BLaER1 treated with 17β-estradiol and CSF1 and Interleukin-3, amounts not matched to agents 10 nM and 100 nM (cell line): ENCODE results near the gene DLGAP4.
"Not testable (repeated sequence)": the region's sequence is repeated elsewhere in the genome, so short reads cannot be mapped to it uniquely, and the experiment has no call there.

ENCODE experiments used
- H3K27ac ChIP-seq, 11 experiments: shearing (Covaris generic); formaldehyde crosslinking; 2 replicates each; pipeline ENCODE4 v1.8.1; 2022
- H3K27me3 ChIP-seq, 11 experiments: shearing (Covaris generic); formaldehyde crosslinking; 2 replicates each; pipeline ENCODE4 v1.8.1; 2022
- H3K36me3 ChIP-seq, 11 experiments: shearing (Covaris generic); formaldehyde crosslinking; 2 replicates each; pipeline ENCODE4 v1.8.1; 2022
- H3K4me1 ChIP-seq, 10 experiments: shearing (Covaris generic); formaldehyde crosslinking; 2 replicates each; pipeline ENCODE4 v1.8.1; 2022
- H3K4me2 ChIP-seq, 11 experiments: shearing (Covaris generic); formaldehyde crosslinking; 2 replicates each; pipeline ENCODE4 v1.8.1; 2022
- H3K4me3 ChIP-seq, 10 experiments: shearing (Covaris generic); formaldehyde crosslinking; 2 replicates each; pipeline ENCODE4 v1.8.1; 2022
- H3K9ac ChIP-seq, 11 experiments: shearing (Covaris generic); formaldehyde crosslinking; 2 replicates each; pipeline ENCODE4 v1.8.1; 2022
- H3K9me3 ChIP-seq, 11 experiments: shearing (Covaris generic); formaldehyde crosslinking; replicated peaks in 1 of 11; 2 replicates each; pipeline ENCODE4 v1.8.1; 2022
- H4K20me1 ChIP-seq, 11 experiments: shearing (Covaris generic); formaldehyde crosslinking; 2 replicates each; pipeline ENCODE4 v1.8.1; 2022
- Cebpa-rat ChIP-seq, 11 experiments: shearing (Covaris generic); IDR thresholded peaks; 2 replicates each; pipeline ENCODE4 v1.8.1; 2022

The DLGAP4 gene

GRCh38 chr20:36472637-36473090 lies 166.5 kb downstream of the DLGAP4 start:
- Histone ChIP-seq H3K9ac (peak overlapping the region; percentile 24 to 64 (median 51); a peak in 18 of 22 replicates), H3K4me1 (peaks cover 52 to 77% (median 54%) of the 10 kb centered on the region in 10 experiments), H3K4me3 (peak overlapping the region in 3 of 10 experiments; percentile 7 to 10 (median 9); a peak in 1 of 20 replicates), H3K27ac (peak overlapping the region; percentile 43 to 80 (median 68); a peak in 21 of 22 replicates), H3K9me3 (no peaks in the 10 kb centered on the region), H3K27me3 (no peaks in the 10 kb centered on the region), H3K36me3 (peaks cover 2 to 44% (median 25%) of the 10 kb centered on the region in 11 experiments; a peak in 19 of 22 replicates), H4K20me1 (peaks cover 43 to 100% (median 96%) of the 10 kb centered on the region in 11 experiments; a peak in 21 of 22 replicates), H3K4me2 (peak overlapping the region; percentile 32 to 86 (median 58); a peak in 21 of 22 replicates)
- no peak for TF ChIP-seq Cebpa-rat (IDR thresholded peaks at IDR 0.05)

GRCh38 chr20:36473164-36473563 lies 167.0 kb downstream of the DLGAP4 start:
- H3K27ac ChIP-seq = peak overlapping the region; percentile 43 to 80 (median 68); a peak in 20 of 22 replicates
- TF ChIP-seq Cebpa-rat (IDR thresholded peaks at IDR 0.05) = no peak
- peak overlapping the region in 7 of 11 experiments; percentile 24 to 64 (median 53); a peak in 9 of 22 replicates for H3K9ac ChIP-seq
- peaks cover 47 to 77% (median 49%) of the 10 kb centered on the region in 10 experiments for H3K4me1 ChIP-seq
- H3K9me3 ChIP-seq = no peaks in the 10 kb centered on the region
- H3K27me3 ChIP-seq = no peaks in the 10 kb centered on the region
- peak overlapping the region in 6 of 11 experiments; percentile 45 to 86 (median 76); a peak in 10 of 22 replicates for H3K4me2 ChIP-seq
- H4K20me1 ChIP-seq = peaks cover 42 to 100% (median 96%) of the 10 kb centered on the region in 11 experiments; a peak in 21 of 22 replicates
- H3K36me3 ChIP-seq = peaks cover 7 to 49% (median 25%) of the 10 kb centered on the region in 11 experiments; a peak in 19 of 22 replicates
- H3K4me3 ChIP-seq = 0 out of 20 replicates have a peak overlapping the region, but pooled peaks of 1 of the 10 experiments have one; percentile 7

DNA sequence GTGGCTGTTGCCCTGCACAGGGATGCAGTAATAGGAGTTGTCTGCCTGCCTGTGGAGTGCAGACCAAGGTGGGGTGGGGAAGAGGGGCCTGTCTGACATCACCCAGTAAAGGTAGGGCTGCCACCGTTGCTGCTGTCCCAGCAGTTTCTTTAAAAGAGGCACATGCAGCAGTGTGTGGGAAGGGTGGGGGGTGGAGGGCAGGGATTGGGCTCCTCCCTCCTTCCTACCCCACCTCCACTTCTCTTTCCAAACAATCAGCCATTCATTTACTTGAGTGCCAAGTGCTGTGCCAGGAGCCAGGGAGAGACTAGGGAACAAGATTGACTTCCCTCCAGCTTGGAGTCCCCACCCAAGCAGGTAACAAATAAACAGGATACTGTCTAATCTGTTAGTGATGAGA lies 168.4 kb downstream of the DLGAP4 start:
- H4K20me1 ChIP-seq = peaks cover 43 to 100% (median 96%) of the 10 kb centered on the region in 11 experiments

DNA sequence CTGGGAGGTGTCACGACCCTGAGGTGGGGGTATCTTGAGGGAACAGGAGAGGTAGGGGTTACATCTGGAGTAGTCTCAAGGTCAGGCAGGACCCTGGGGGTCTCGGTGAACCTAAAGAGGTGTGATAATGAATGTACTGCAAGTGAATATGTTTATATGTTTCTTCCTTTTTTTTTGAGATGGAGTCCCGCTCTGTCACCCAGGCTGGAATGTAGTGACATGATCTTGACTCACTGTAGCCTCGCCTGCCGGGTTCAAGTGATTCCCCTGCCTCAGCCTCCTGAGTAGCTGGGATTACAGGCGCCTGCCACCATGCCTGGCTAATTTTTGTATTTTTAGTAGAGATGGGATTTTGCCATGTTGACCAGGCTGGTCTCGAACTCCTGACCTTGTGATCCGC lies 168.9 kb downstream of the DLGAP4 start:
- not testable (repeated sequence) for H3K4me2 ChIP-seq

More for the DNA sequence above, 168.4 kb downstream of the DLGAP4 start:
- no peak for TF ChIP-seq Cebpa-rat (IDR thresholded peaks at IDR 0.05)
- H3K4me1 ChIP-seq = peaks cover 34 to 63% (median 35%) of the 10 kb centered on the region in 10 experiments
- H3K9ac ChIP-seq = no peak overlapping the region
- no peak overlapping the region for H3K4me3 ChIP-seq
- peaks cover 7 to 51% (median 28%) of the 10 kb centered on the region in 11 experiments; a peak in 19 of 22 replicates for H3K36me3 ChIP-seq
- no peaks in the 10 kb centered on the region for H3K9me3 ChIP-seq
- no peak overlapping the region; a peak in 2 of 22 replicates for H3K4me2 ChIP-seq
- H3K27ac ChIP-seq = no peak overlapping the region
- no peaks in the 10 kb centered on the region for H3K27me3 ChIP-seq

DNA sequence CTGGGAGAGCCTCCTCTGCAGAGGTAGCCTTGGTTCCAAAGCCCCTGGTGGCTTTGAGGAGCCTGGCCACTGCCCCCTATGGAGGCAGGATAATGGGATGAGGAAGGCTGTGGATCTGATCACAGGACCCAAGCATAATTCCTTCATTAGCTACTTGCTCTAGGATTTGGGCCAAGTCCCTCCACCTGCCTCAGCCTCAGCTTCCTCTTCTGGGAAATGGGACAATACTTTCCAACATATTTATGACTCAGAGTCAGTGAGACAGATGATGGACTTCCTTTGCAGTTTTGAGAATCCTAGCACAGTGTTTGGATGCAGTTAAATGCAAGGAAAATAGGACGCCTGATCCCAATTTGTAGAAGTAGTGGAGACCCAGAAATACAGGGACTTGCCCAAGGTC lies 171.3 kb downstream of the DLGAP4 start:
- Histone ChIP-seq H3K4me1 (peaks cover 5 to 51% (median 11%) of the 10 kb centered on the region in 10 experiments; a peak in 18 of 20 replicates), H3K4me2 (no peak overlapping the region), H3K9me3 (no peaks in the 10 kb centered on the region), H4K20me1 (peaks cover 61 to 100% (median 97%) of the 10 kb centered on the region in 11 experiments), H3K36me3 (peaks cover 7 to 75% (median 39%) of the 10 kb centered on the region in 11 experiments; a peak in 19 of 22 replicates), H3K27me3 (no peaks in the 10 kb centered on the region), H3K27ac (no peak overlapping the region), H3K9ac (no peak overlapping the region), H3K4me3 (no peak overlapping the region)
- TF ChIP-seq Cebpa-rat (IDR thresholded peaks at IDR 0.05) = no peak

More for the DNA sequence above, 168.9 kb downstream of the DLGAP4 start:
- peaks cover 43 to 100% (median 96%) of the 10 kb centered on the region in 11 experiments for H4K20me1 ChIP-seq
- peaks cover 29 to 62% (median 30%) of the 10 kb centered on the region in 10 experiments for H3K4me1 ChIP-seq
- not testable (repeated sequence) for H3K9me3 ChIP-seq, H3K9ac ChIP-seq, H3K27me3 ChIP-seq, H3K4me3 ChIP-seq, H3K27ac ChIP-seq
- peaks cover 7 to 56% (median 32%) of the 10 kb centered on the region in 11 experiments; a peak in 19 of 22 replicates for H3K36me3 ChIP-seq

- no peak for TF ChIP-seq Cebpa-rat (IDR thresholded peaks at IDR 0.05)
- peaks cover 69 to 100% (median 97%) of the 10 kb centered on the region in 11 experiments for H4K20me1 ChIP-seq
These were observed 172.2 kb downstream of the DLGAP4 start for GRCh38 chr20:36478137-36478905.

GRCh38 chr20:36479938-36480337 lies 173.8 kb downstream of the DLGAP4 start:
- peaks cover 5 to 68% (median 35%) of the 10 kb centered on the region in 11 experiments; a peak in 19 of 22 replicates for H3K36me3 ChIP-seq
- peaks cover 15 to 50% (median 24%) of the 10 kb centered on the region in 10 experiments for H3K4me1 ChIP-seq
- no peak for TF ChIP-seq Cebpa-rat (IDR thresholded peaks at IDR 0.05)
- no peak overlapping the region for H3K9ac ChIP-seq
- no peaks in the 10 kb centered on the region for H3K27me3 ChIP-seq
- no peak overlapping the region for H3K27ac ChIP-seq
- H4K20me1 ChIP-seq = peaks cover 76 to 100% (median 97%) of the 10 kb centered on the region in 11 experiments
- H3K9me3 ChIP-seq = no peaks in the 10 kb centered on the region
- no peak overlapping the region for H3K4me3 ChIP-seq
- H3K4me2 ChIP-seq = no peak overlapping the region

More at GRCh38 chr20:36478137-36478905, 172.2 kb downstream of the DLGAP4 start:
- H3K4me3 ChIP-seq = no peak overlapping the region
- H3K9ac ChIP-seq = no peak overlapping the region
- peaks cover 4 to 52% (median 12%) of the 10 kb centered on the region in 10 experiments; a peak in 19 of 20 replicates for H3K4me1 ChIP-seq
- H3K36me3 ChIP-seq = peaks cover 7 to 73% (median 39%) of the 10 kb centered on the region in 11 experiments; a peak in 19 of 22 replicates
- H3K27me3 ChIP-seq = no peaks in the 10 kb centered on the region
- no peaks in the 10 kb centered on the region for H3K9me3 ChIP-seq
- H3K4me2 ChIP-seq = no peak overlapping the region
- H3K27ac ChIP-seq = no peak overlapping the region

GRCh38 chr20:36480456-36481048 lies 174.4 kb downstream of the DLGAP4 start:
- H3K9me3 ChIP-seq = no peaks in the 10 kb centered on the region
- H3K27ac ChIP-seq = no peak overlapping the region
- H3K9ac ChIP-seq = no peak overlapping the region
- H3K4me1 ChIP-seq = peaks cover 15 to 50% (median 24%) of the 10 kb centered on the region in 10 experiments
- no peak for TF ChIP-seq Cebpa-rat (IDR thresholded peaks at IDR 0.05)
- no peak overlapping the region for H3K4me3 ChIP-seq
- H4K20me1 ChIP-seq = peaks cover 82 to 100% (median 97%) of the 10 kb centered on the region in 11 experiments
- peaks cover 5 to 72% (median 36%) of the 10 kb centered on the region in 11 experiments; a peak in 19 of 22 replicates for H3K36me3 ChIP-seq
- no peaks in the 10 kb centered on the region for H3K27me3 ChIP-seq
- H3K4me2 ChIP-seq = no peak overlapping the region
